Keratinocyte (primary cell): ENCODE results near the gene GPX6. TPM values are rescaled to one million over a fixed set of nuclear protein-coding genes. Genes with fewer than 3 reads are reported as not detected.
A peak's percentile ranks its signal among the peaks of the same experiment; 100 is the strongest.

Experiments used
- DNase-seq: peaks from one replicate; pipeline ENCODE4 v3.0.0-alpha.2; 2011; ENCODE audit warnings: low read depth, missing footprints, low spot score
- FAIRE-seq: peaks from 2 replicates; lab custom pipeline; 2011; peaks lifted over from hg19 to GRCh38; lab: Jason Lieb, UNC
- H2AFZ ChIP-seq: 2 replicates; pipeline ENCODE4 v1.6.0; 2012; ENCODE audit warnings: low read length, control low read depth, inconsistent platforms; ENCODE audit not compliant: control insufficient read depth
- H3K27ac ChIP-seq: 2 replicates; pipeline ENCODE4 v1.5.1; 2011; ENCODE audit warnings: low read length; ENCODE audit not compliant: control insufficient read depth, insufficient read depth
- H3K27me3 ChIP-seq: 3 replicates; pipeline ENCODE4 v1.6.0; 2011; ENCODE audit warnings: low read length; ENCODE audit not compliant: control insufficient read depth, insufficient read depth; ENCODE audit errors: extremely low read depth
- H3K36me3 ChIP-seq, 2 experiments: 2 replicates in 1 of 2; 3 replicates in 1 of 2; pipeline ENCODE4 v1.5.1; 2011; ENCODE audit warnings: low read length in 2 of 2, mild to moderate bottlenecking in 1 of 2; ENCODE audit not compliant: control insufficient read depth in 2 of 2, insufficient read depth in 2 of 2; ENCODE audit errors: extremely low read depth in 1 of 2
- H3K4me1 ChIP-seq: 3 replicates; pipeline ENCODE4 v1.5.1; 2011; ENCODE audit warnings: low read length; ENCODE audit not compliant: control insufficient read depth, insufficient read depth; ENCODE audit errors: extremely low read depth
- H3K4me2 ChIP-seq: 3 replicates; pipeline ENCODE4 v1.6.0; 2011; ENCODE audit warnings: low read depth, low read length; ENCODE audit not compliant: control insufficient read depth, insufficient read depth; ENCODE audit errors: extremely low read depth
- H3K4me3 ChIP-seq, 3 experiments: fragments of 200-600 bp in 1 of 3; sonication (generic) in 1 of 3; 2 replicates in 2 of 3; 3 replicates in 1 of 3; pipeline ENCODE4 v1.5.1; 2011 to 2016; ENCODE audit warnings: low read length in 3 of 3, mild to moderate bottlenecking in 3 of 3, control low read depth in 2 of 3, inconsistent platforms in 1 of 3, low read depth in 1 of 3, mixed read lengths in 1 of 3, mixed run types in 1 of 3, moderate library complexity in 1 of 3; ENCODE audit not compliant: control insufficient read depth in 2 of 3, insufficient read depth in 2 of 3; ENCODE audit errors: extremely low read depth in 1 of 3
- H3K79me2 ChIP-seq: 2 replicates; pipeline ENCODE4 v1.6.0; 2012; ENCODE audit warnings: low read length; ENCODE audit not compliant: control insufficient read depth, insufficient read depth
- H3K9ac ChIP-seq: 3 replicates; pipeline ENCODE4 v1.6.0; 2011; ENCODE audit warnings: low read length; ENCODE audit not compliant: control insufficient read depth, insufficient read depth; ENCODE audit errors: extremely low read depth
- H3K9me1 ChIP-seq: 3 replicates; pipeline ENCODE4 v1.6.0; 2011; ENCODE audit warnings: low read length; ENCODE audit not compliant: control insufficient read depth, insufficient read depth; ENCODE audit errors: extremely low read depth
- H3K9me3 ChIP-seq: 2 replicates; pipeline ENCODE4 v1.5.1; 2012; ENCODE audit warnings: low read depth, low read length; ENCODE audit not compliant: control insufficient read depth
- H4K20me1 ChIP-seq: 3 replicates; pipeline ENCODE4 v1.6.0; 2011; ENCODE audit warnings: low read length; ENCODE audit not compliant: control insufficient read depth, insufficient read depth; ENCODE audit errors: extremely low read depth
- EZH2 ChIP-seq: IDR thresholded peaks from one replicate; pipeline ENCODE4 v1.6.1; 2012; ENCODE audit warnings: inconsistent platforms, mild to moderate bottlenecking, low read length, moderate library complexity
- dilution Hi-C: fragments of 300-500 bp; cut with MboI; formaldehyde crosslinking; loops from one replicate; pipeline ENCODE4 v1.7.0; 2020; ENCODE audit warnings: low sequenced_read_pairs; ENCODE audit not compliant: extremely low pct_ligation_motif_present
- polyA plus RNA-seq, 5 experiments: library from polyadenylated mRNA; depleted of rRNA in 3 of 5; stranded (reverse) in 3 of 5; stranded (forward) in 1 of 5; unstranded in 1 of 5; fragments of >200 nt; gene quantifications; 1 replicate in 1 of 5; 2 replicates in 3 of 5; 3 replicates in 1 of 5; pipeline versions ENCODE4 v1.2.1 to v1.2.3, GENCODE V29; 2011 to 2012; ENCODE audit warnings: missing spikeins in 2 of 5, low read depth in 1 of 5, low replicate concordance in 1 of 5
- TF ChIP-seq, protein P1 (sequence below), 3 experiments: IDR thresholded peaks in 1 of 3; conservative IDR thresholded peaks in 1 of 3; optimal IDR thresholded peaks in 1 of 3; 2 replicates in 2 of 3; 3 replicates in 1 of 3; pipeline versions ENCODE3 to v1.5.1; 2011; ENCODE audit warnings: low read length in 3 of 3, mild to moderate bottlenecking in 3 of 3, moderate library complexity in 2 of 3, control low read depth in 1 of 3, inconsistent platforms in 1 of 3; ENCODE audit not compliant: insufficient read depth in 2 of 3; ENCODE audit errors: extremely low read depth in 1 of 3

The GPX6 gene
- polyA plus RNA-seq, 1 donor (not counting 4 experiments of a cell fraction or from before 2014, with no cell fraction given): not detected

DNA sequence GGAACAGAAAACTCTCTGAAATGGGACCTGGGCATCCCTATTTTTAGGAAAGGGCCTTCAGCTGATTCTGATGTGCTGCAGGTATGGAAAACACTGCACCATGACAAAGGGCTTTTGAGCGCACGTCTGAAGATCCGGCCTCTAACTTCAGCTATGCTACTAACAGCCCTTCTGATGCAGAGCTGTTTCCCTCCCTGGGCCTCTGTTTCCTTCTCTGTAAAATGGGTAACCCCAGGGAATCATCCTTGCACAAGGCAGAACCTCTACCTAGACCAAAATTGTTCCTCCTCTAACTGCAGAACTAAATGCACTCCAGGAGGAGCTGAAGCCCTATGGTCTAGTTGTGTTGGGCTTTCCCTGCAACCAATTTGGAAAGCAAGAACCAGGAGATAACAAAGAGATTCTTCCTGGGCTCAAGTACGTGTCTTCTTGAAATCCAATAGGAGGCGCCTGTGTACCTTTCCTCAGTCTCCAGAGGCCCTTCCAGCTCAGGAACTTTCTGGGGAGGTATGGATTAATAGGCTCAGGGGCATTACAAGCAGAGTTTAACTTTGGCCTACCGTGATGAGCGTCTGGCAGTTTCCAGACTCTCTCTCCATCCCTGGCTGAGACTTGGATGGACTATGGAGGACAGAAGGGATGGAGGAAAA is 16.0 kb upstream of the GPX6 start:
- Histone ChIP-seq H3K36me3 (no peaks in the 10 kb centered on the region), H4K20me1 (no peaks in the 10 kb centered on the region), H3K79me2 (no peaks in the 10 kb centered on the region), H3K4me3 (no peak overlapping the region), H3K4me1 (no peaks in the 10 kb centered on the region), H3K9ac (no peak overlapping the region), H3K4me2 (no peak overlapping the region), H2AFZ (no peak overlapping the region), H3K9me1 (no peaks in the 10 kb centered on the region), H3K27me3 (peaks cover 12% of the 10 kb centered on the region), H3K9me3 (no peaks in the 10 kb centered on the region), H3K27ac (no peak overlapping the region)
- DNase-seq (no peak), FAIRE-seq (no peak)
- TF ChIP-seq, protein P1, sequence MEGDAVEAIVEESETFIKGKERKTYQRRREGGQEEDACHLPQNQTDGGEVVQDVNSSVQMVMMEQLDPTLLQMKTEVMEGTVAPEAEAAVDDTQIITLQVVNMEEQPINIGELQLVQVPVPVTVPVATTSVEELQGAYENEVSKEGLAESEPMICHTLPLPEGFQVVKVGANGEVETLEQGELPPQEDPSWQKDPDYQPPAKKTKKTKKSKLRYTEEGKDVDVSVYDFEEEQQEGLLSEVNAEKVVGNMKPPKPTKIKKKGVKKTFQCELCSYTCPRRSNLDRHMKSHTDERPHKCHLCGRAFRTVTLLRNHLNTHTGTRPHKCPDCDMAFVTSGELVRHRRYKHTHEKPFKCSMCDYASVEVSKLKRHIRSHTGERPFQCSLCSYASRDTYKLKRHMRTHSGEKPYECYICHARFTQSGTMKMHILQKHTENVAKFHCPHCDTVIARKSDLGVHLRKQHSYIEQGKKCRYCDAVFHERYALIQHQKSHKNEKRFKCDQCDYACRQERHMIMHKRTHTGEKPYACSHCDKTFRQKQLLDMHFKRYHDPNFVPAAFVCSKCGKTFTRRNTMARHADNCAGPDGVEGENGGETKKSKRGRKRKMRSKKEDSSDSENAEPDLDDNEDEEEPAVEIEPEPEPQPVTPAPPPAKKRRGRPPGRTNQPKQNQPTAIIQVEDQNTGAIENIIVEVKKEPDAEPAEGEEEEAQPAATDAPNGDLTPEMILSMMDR (optimal IDR thresholded peaks at IDR 0.05 in 1 of 3, IDR thresholded peaks at IDR 0.05 in 1 of 3, conservative IDR thresholded peaks at IDR 0.05 in 1 of 3; ENCODE audit: extremely low read depth in 1 of 3, insufficient read depth in 2 of 3, low read length in 3 of 3): peak in 2 of 3 experiments; percentile 6 to 16
- no peak for TF ChIP-seq EZH2
- dilution Hi-C loops: no loop called here

DNA sequence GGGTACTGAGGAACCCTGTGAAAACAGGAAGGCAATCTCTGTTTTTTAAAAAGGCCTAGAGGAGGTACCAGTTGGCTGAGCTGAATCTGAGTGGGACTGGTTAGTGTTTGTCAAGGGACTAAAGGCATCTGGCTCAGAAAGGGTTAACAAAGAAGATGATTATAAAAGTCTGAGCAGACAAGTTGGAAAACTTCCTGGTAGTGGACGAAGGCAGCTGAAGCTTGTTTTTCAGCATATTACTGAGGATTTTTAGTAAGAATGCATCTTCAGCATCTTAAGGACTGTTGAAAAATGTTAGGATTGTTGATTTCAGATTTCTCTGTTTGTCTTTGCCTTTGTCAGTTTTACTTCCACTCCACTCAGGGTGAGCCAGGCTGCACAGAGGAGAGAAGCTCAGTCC is 15.2 kb upstream of the GPX6 start:
- Histone ChIP-seq H3K9me3 (no peaks in the 10 kb centered on the region), H3K36me3 (no peaks in the 10 kb centered on the region), H3K4me3 (no peak overlapping the region), H3K4me1 (no peaks in the 10 kb centered on the region), H4K20me1 (no peaks in the 10 kb centered on the region), H3K9me1 (no peaks in the 10 kb centered on the region), H3K9ac (no peak overlapping the region), H3K4me2 (no peak overlapping the region), H3K79me2 (no peaks in the 10 kb centered on the region), H3K27me3 (peaks cover 15% of the 10 kb centered on the region), H3K27ac (no peak overlapping the region), H2AFZ (no peak overlapping the region)
- no peak for DNase-seq
- dilution Hi-C loops: no loop called here
- TF ChIP-seq, protein P1 (optimal IDR thresholded peaks at IDR 0.05 in 1 of 3, IDR thresholded peaks at IDR 0.05 in 1 of 3, conservative IDR thresholded peaks at IDR 0.05 in 1 of 3; ENCODE audit: extremely low read depth in 1 of 3, insufficient read depth in 2 of 3, low read length in 3 of 3): no peak
- FAIRE-seq: no peak
